GDM1 (cell line): Measurements from ENCODE around the gene CCNY.
"Not testable (repeated sequence)": the region's sequence is repeated elsewhere in the genome, so short reads cannot be mapped to it uniquely, and the experiment has no call there.

Source experiments
- DNase-seq: peaks from one replicate; lab custom pipeline; 2025; lab: John Stamatoyannopoulos, UW

CCNY gene

GRCh38 chr10:35336084-35336831, at the start of gene CCNY:
TSS of gene CCNY (plus strand) at chr10:35336509. CDS start at chr10:35337054, 545 bp downstream.
- peak; percentile 74 for DNase-seq

DNA sequence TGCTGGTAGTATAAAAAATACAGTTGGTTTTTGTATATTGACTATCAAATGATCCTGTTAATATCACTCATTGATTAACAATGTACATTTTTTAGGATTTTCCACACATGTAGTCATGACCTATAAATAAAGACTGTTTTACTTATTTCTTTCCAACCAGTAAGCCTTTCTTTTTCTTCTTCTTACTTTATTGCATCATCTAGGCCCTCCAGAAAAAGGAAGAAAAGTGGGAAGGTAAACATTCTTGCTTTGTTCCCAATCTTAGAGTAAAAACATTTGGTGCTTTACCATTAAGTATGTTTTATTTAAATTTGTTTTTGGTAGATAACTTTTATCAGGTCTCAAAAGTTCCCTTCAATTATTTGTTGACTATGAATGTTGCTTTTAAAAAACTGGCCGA, 47.1 kb upstream of the CCNY start:
- no peak for DNase-seq

DNA sequence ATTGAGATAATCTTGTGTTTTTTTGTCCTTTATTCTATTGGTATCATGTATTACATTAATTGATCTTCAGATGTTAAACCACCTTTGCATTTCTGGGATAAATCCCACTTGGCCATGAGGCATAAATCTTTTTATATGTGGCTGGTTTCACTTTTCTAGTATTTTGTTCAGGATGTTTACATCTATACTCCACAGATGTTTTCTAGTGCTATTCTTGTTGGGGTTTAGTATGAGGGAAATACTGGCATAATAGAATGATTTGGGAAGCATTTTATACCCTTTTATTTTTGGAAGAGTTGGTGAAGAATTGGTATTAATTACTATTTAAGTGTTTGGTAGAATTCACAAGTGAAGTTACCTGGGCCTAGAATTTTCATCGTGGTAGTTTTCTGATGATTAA, 41.8 kb upstream of the CCNY start:
- DNase-seq, result no peak

GRCh38 chr10:35299016-35299415, 37.3 kb upstream of the CCNY start:
- DNase-seq, result no peak

DNA sequence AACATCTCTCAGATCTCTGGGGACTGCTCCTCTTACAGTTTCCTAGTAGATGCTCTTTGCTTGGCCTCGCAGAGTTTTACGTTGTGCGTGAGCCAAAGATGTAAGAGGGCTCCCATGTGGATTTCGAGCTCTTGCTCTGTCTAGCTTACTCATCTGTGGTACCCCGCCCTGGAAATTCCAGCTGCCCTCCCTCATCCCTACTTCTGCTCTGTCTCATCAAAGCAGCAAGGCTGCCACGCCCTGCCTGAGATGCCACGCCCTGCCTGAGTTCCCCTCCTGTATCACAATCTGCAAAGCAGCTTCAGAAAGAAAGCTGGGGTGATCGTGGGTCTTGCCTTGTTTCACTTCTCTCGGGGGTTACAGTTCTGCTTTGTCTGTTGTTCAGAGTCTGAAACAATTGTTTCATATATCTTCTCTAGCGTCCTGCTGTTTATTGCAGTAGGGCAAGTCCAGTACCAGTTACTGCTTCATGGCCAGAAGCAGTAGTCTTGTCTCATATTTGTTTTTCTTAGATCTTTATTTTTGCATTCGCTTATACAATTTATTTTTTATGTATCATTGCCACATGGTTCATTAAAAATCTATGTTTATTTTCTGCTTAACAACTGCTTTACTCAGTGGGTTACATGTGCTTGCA, 36.1 kb upstream of the CCNY start:
- DNase-seq, result no peak

DNA sequence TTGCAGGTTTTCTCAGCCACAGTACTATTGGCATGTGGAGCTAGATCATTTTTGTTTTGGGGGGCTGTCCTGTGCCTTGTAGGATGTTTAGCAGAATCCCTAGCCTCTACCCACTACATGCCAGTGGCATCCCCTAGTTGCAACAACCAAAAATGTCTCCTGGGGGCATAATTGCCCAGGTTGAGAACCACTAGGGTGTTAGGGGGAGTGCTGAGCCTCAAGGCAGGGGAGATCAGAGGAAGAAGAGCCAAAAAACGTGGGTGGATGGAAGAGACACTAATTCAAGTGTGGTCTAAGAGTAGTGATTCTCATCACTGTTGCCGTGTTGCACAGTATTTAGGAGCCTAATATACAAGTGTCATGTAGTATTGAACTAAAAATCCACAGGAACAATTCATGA, 31.7 kb upstream of the CCNY start:
- DNase-seq, result no peak

- DNase-seq, result no peak
Observed at GRCh38 chr10:35306852-35307251, 29.5 kb upstream of the CCNY start.

- no peak for DNase-seq
Observed at GRCh38 chr10:35307297-35307696, 29.0 kb upstream of the CCNY start.

DNA sequence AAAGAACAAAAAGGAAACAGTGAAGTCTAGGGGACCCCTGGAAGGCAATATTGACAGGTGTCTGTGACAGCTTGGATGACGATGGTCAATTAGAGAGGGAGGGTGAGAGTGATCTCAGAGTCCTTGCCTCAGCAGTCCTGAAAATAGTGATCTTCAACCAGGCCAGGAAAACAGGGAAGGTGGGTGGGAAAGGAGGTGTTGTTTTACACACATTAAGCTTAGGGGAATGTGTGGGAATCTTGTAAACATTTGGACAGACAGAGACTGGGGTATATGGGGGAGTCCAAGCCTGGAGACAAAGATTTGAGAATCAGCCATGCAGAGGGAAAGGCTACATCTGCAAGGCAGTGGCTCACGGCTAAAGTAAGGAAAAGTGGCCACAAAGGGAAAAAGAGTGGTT, 27.5 kb upstream of the CCNY start:
- DNase-seq, result no peak

DNA sequence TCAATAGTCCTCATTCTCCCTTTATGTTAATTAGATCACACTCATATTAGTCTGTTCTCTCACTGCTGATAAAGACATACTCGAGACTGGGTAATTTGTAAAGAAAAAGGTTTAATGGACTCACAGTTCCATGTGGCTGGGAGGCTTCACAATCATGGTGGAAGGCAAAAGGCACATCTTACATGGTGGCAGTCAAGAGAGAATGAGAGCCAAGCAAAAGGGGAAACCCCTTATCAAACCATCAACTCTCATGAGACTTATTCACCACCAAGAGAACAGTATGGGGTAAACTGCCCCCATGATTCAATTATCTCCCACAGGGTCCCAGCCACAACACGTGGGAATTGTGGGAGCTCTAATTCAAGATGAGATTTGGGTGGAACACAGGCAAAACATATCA, 22.2 kb upstream of the CCNY start:
- DNase-seq, result not testable (repeated sequence)

GRCh38 chr10:35315235-35315634, 21.1 kb upstream of the CCNY start:
- DNase-seq, result not testable (repeated sequence)

DNA sequence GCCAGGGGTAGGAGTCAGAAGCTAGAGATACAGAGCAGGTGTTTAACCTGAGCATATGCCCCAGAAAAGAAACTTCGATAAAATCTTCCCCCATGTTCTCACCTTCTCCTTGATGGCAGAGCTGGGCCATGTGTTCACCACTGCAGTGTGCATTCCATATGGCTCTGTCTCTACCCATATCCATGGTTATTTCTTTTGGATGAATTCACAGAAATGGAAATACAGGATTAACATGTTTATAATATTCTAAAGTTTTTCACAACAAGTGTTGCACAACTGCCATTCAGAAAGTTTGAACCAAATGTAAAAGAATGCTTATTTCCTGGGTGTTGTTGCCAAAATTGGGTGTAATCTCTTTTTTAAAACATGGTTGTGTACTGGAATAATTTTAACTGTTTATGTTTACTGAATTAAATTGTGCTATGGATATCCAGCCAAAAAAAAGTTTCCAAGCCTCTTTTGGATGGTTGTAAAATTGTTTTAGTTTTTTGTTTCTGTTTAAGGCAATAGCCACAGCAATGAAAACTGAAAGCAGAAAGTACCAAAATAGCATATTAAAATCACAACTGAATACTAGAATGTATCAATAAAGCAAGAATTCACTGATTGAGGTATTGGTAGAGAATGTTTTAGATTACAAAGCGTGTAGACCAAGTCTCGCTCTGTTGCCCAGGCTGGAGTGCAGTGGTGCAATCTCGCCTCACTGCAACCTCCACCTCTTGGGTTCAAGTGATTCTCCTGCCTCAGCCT, 19.9 kb upstream of the CCNY start:
- DNase-seq, result no peak

DNA sequence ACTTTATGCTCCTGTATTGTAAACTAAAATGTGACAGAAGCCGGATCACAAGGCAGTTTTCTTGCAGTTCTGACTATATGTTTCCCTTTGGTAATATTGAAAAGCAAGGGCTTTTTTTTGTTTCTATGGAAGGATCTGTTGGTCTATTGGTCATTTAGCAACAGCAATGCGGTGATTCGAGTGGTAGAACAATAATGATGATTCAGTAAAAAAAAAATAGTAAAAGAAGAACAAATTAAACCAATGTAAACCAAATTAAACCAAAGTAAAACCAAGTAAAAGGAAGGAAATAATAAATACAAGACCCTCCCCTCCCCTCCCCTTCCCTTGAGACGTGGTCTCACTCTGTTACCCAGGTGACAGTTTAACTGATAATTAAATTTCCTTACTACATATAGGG, 17.8 kb upstream of the CCNY start:
- no peak for DNase-seq

GRCh38 chr10:35320341-35320740, 16.0 kb upstream of the CCNY start:
- DNase-seq, result no peak

DNA sequence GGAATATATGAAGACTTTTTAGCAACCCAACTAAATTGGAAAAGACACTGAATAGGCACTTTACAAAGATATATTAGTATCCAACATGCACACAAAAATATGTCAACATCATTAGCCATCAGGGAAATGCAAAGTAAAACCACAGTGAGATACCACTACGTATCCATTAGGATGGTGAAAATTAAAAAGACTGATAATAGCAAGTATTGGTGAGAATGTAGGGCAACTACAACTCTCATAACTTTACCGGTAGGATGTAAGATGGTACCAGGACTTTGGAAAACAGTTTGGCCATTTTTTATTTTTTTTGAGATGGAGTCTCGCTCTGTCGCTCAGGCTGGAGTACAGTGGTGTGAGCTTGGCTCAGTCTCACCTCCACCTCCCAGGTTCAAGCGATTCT, 13.7 kb upstream of the CCNY start:
- no peak for DNase-seq

DNA sequence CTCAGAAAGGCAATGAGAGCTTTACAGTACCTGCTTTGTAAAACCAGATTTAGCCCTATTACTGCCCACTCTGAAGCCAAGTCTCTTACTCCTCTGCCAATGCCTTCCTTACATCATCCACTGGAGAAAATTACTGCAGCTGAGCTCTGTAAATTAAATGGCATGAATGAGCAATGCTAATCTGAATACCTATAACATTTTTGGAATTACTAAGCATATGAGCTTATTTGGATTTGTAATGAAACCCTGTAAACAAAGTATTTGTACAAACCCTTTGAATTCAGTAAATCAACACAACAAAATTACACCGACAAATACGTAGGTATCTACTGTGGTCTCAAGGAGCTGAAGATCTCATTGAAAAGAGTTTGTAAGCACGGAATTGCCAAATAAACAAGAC, 12.1 kb upstream of the CCNY start:
- no peak for DNase-seq

DNA sequence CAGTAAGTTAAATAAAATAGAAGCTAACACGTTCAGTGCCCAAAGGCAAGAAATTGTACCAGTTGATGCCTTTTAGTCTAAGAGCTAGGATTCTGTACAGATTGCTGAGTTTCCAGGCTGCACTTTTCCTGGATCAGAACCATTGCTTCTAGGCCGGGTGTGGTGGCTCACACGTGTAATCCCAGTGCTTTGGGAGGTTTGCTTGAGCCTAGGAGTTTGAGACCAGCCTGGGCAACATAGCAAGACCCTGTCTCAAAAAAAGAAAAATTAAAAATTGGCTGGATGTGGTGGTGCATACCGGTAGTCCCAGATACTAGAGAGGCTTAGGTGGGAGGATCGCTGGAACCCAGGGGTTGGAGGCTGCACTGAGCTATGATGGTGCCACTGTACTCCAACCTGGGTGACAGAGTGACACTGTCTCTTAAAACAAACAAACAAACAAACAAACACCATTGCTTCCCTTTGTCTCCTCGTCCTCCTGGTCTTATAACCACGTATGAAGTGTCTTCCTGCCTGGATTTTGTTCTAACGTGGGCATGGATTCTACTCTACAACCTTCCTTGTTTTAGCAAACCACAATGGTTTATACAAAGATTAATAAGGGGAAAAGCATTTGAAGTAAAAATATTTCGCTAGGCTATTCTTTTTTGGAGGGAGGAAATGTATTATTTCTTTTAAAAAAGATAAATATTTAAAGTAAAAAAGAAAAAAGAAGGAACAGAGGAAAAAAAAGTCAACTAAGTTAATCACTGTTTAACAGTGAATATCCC, 9.7 kb upstream of the CCNY start:
- DNase-seq, result no peak

GRCh38 chr10:35327790-35328403, 8.4 kb upstream of the CCNY start:
- DNase-seq, result no peak

GRCh38 chr10:35328404-35329037, 7.8 kb upstream of the CCNY start:
- DNase-seq, result no peak

GRCh38 chr10:35329520-35329919, 6.8 kb upstream of the CCNY start:
- DNase-seq, result no peak

DNA sequence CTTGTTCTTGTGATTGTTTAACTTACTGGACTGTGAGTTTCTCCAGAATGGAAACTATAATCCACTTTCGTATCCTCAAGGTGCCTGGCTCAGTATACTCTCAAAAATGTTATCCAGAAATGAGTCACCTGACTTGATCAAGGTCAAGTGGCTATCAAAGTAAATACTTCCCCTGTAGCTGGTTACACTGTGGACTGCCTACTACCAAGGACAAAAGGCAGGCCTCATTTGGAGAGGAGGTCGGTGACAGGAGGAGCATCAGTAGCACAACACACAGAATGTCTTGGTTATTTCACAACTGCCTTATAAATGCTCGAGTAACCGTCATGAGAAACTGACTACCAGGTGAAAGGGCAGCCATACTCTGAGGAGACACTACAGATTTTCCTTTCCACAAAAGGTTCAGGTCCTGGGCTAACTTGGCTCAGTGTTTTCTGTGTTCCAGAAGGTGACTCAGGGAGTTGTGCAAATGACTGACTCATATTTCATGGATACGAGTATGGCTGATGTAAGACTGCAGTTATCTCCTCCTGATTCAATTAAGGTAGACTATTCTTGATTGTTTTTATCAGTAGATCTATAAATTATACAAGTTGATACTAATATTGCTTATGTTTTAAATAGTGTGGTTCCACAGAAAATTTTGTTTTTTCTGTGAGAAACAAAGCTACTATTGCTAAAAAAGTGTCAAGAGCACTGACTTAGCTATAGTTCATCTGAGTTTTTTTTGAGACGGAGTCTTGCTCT, 4.2 kb upstream of the CCNY start:
- DNase-seq, result no peak
